ENCODE results near the gene NBEA.

The NBEA gene

DNA sequence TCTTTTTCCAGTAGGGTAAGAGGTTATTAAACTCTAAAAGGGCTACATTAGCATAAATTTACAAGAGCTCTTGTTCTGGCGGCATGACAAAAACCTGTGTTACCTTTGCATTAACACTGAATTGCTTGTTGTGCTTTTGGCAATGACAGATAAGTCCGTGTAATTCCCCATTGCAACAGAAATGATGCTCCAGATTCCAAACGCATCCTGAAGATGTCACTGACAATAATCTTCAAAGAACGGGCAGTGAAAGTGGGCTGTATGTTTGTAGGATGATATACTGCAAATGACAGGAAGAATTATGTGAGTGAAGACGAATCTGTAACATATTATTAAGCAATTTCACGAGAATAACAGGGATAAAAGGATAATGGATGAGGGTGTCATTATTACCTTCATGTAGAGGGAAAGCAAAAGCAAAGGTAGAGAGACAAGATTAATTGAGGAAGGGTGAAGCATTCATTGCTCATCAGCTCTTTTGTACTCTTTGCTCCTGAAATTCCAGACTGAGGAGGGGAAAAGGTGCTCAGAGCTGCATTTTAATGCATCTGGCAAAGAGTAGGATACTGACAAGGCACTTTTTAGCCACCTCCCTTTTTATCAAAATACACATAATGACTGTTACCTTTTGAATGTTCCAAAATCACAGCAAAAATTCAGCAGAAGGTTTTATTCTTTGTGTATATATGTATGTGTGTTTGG lies 572.9 kb downstream of the NBEA start:
- no peak for TF ChIP-seq CTCF (IDR thresholded peaks at IDR 0.05; ENCODE audit: insufficient read depth, low read depth, low read length, missing control alignments)
- DNase-seq (ENCODE audit: low read depth): no peak
- H3K4me3 ChIP-seq (ENCODE audit: low read length): no peak overlapping the region

DNA sequence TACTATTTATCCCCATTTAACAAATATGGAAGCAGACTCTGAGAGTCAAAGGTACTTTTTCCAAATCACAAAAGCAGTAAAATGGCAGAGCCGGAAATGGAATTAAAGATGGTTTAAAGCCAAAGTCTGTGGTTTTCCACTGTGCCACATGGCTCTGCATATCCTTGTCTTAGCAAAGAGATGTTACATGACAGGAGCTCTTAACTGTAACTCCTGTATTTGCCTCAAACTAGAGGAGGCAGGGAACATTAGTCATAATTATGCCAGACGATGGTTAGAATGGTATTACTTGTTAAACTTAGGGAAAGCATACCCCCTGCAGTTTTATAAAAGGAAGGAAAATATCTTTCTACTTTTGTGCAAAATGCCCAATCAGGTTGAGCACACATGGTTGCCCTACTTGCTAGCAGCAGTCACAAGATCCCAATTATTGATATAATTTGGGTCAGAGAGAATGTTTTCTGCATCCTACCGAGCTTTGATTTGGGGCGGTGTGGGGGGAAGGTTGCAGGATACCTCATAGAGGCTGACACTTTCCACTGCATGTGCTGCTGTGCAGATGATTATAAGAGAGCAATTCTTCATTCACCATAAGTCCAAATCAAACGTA lies 576.4 kb downstream of the NBEA start:
- H3K4me3 ChIP-seq (ENCODE audit: low read length): no peak overlapping the region
- TF ChIP-seq CTCF (IDR thresholded peaks at IDR 0.05; ENCODE audit: insufficient read depth, low read depth, low read length, missing control alignments): no peak
- no peak for DNase-seq (ENCODE audit: low read depth)

DNA sequence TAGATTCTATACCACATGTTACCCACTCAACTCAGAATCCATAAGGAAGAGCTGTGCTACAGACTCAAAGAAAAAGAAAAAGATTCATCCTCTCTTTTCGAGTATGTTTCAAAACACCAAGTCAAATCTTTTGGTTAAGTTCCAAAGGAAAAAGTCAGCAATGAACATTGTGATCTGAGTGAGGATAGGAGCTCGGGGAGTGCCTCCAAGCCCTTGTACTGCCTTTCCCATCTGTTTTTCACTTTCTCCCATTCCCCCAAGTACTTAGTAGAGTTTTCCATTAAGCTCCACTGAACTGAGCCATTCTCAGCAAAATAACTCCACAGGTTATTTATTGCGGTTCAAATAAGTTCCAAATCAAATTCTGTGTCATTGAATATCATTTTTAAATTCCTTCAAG lies 582.1 kb downstream of the NBEA start:
- H3K4me3 ChIP-seq (ENCODE audit: low read length): no peak overlapping the region
- DNase-seq (ENCODE audit: low read depth): no peak
- no peak for TF ChIP-seq CTCF (IDR thresholded peaks at IDR 0.05; ENCODE audit: insufficient read depth, low read depth, low read length, missing control alignments)

- no peak overlapping the region for H3K4me3 ChIP-seq (ENCODE audit: low read length)
- no peak for TF ChIP-seq CTCF (IDR thresholded peaks at IDR 0.05; ENCODE audit: insufficient read depth, low read depth, low read length, missing control alignments)
- no peak for DNase-seq (ENCODE audit: low read depth)
These were observed 584.5 kb downstream of the NBEA start for GRCh38 chr13:35526577-35526976.

GRCh38 chr13:35527451-35527850 lies 585.4 kb downstream of the NBEA start:
- no peak overlapping the region for H3K4me3 ChIP-seq (ENCODE audit: low read length)
- DNase-seq (ENCODE audit: low read depth): no peak
- TF ChIP-seq CTCF (IDR thresholded peaks at IDR 0.05; ENCODE audit: insufficient read depth, low read depth, low read length, missing control alignments): no peak

- DNase-seq (ENCODE audit: low read depth): no peak
- no peak for TF ChIP-seq CTCF (IDR thresholded peaks at IDR 0.05; ENCODE audit: insufficient read depth, low read depth, low read length, missing control alignments)
- H3K4me3 ChIP-seq (ENCODE audit: low read length): no peak overlapping the region
These were observed 588.1 kb downstream of the NBEA start for GRCh38 chr13:35530147-35530546.

DNA sequence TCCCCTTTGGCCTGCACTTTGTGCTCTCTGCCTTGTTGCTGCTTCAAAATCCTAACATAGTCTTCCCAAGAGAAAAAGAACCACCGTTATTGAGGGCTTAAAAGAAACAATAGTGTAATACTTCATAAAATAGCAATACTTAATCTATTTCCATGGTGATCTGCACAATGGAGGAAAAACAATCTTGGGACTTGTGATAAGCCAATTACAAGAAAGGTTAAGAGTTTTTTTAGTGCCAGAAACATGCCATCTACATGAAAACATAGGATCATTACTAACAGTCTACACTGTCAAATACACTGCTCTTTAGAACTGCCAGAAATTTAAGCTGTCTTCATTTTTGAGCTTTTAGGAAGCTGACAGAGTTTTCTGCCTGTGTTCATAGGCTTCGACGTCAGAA lies 588.5 kb downstream of the NBEA start:
- TF ChIP-seq CTCF (IDR thresholded peaks at IDR 0.05; ENCODE audit: insufficient read depth, low read depth, low read length, missing control alignments): no peak
- no peak overlapping the region for H3K4me3 ChIP-seq (ENCODE audit: low read length)
- no peak for DNase-seq (ENCODE audit: low read depth)

Data from epithelial cell of esophagus (primary cell).